HG03432 (cell line): ENCODE measurements around the gene ELOVL5.
"Not testable (repeated sequence)": the region's sequence is repeated elsewhere in the genome, so short reads cannot be mapped to it uniquely, and the experiment has no call there.

Source experiments
- ATAC-seq: cut with Tn5 transposase; IDR thresholded peaks from one replicate; pipeline ENCODE4 v1.9.1; 2021; ENCODE audit warnings: mild to moderate bottlenecking, moderate library complexity; ENCODE audit not compliant: unreplicated experiment

Gene ELOVL5

DNA sequence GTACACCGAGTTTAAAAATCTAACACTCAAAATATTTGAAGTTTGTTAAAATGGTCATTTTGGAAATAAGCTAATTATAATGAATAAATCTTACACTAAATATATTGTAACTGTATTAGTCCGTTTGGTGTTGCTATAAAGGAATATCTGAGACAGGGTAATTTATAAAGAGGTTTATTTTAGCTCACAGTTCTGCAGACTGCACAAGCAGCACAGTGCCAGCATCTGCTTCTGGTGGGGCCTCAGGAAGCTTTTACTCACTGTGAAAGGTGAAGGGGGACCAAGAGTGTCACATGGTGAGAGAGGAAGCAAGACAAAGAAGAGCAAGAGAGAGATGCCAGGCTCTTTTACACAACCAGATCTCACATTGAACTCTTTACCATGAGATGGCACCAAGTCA lies 17.1 kb downstream of the ELOVL5 start:
- no peak for ATAC-seq

DNA sequence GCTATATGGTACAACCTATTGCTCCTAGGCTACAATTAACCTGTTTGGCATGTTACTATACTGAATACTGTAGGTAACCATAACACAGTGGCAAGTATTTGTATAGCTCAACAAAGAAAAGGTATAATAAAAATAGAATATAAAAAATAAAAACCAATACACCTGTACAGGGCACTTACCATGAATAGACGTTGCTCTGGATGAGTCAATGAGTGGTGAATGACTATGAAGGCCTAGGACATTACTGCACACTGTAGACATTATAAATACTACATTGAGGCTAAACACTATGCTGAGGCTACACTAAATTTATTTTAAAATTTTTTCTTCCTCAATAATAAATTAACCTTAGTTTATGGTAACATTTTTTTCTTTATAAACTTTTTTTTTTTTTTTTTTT lies 18.6 kb downstream of the ELOVL5 start:
- no peak for ATAC-seq

GRCh38 chr6:53328375-53328774 lies 20.4 kb downstream of the ELOVL5 start:
- ATAC-seq: no peak

- ATAC-seq: no peak
These were observed 21.7 kb downstream of the ELOVL5 start for GRCh38 chr6:53327017-53327395.

- ATAC-seq: no peak
These were observed 22.3 kb downstream of the ELOVL5 start for GRCh38 chr6:53326372-53327016.

DNA sequence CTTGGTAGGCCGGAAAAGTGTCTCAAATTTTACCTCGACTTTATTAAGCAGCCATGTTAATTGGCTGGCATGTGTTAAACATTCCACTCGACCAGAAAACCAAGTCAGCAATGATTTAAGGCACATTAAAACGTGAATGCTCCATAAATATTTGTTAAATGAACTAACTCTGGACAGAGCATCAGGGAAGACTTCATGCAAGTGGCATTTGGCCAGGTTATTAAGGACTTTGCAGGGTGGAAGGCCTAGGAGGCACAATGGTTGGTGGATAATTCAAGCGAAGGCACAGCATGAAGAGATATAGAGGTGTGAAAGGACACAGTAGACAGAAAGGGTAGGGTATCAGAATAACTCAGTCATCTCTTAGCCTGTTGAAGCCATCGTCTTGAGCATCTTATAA lies 23.0 kb downstream of the ELOVL5 start:
- no peak for ATAC-seq

DNA sequence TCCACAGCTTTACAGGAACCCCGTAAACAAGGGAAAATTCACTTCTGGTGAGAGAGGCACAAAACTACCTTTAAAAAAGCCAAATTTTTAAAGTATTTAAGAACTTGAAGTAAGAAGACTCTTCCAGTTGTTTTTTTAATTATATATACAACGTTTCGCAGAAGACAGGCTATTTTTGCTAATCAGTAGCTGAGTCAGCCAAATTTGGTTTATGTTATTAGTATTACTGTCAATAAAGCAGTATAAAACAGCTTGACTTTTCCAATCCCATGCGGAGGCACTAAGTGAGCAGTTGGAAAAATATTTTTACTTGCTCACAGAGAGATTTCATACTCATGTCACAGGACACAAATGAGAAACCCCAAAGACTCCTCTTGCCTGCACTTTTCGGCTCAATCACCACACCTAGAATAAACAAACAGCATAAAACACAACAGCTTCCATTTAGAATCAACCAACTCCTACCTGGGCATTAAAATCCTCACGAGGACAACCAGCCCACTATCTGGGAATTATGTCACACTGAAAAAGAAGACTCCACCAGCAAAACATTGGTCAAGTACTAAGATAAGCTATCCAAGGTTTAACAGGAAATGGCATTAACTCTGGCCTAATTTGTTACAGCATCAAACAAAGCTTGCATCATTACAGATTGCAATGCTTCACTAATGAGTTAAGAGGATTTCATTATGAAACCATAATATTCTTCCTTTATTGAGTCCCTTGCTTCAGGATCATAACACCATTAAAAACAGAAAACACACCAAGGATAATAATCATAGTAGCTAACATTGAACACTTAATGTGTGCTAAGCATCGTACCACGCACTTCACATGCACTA lies 26.3 kb downstream of the ELOVL5 start:
- ATAC-seq: no peak

GRCh38 chr6:53321701-53322100 lies 27.0 kb downstream of the ELOVL5 start:
- ATAC-seq: no peak

GRCh38 chr6:53320964-53321363 lies 27.8 kb downstream of the ELOVL5 start:
- ATAC-seq: no peak

GRCh38 chr6:53318429-53318828 lies 30.3 kb downstream of the ELOVL5 start:
- no peak for ATAC-seq

GRCh38 chr6:53317861-53318260 lies 30.9 kb downstream of the ELOVL5 start:
- ATAC-seq: no peak

DNA sequence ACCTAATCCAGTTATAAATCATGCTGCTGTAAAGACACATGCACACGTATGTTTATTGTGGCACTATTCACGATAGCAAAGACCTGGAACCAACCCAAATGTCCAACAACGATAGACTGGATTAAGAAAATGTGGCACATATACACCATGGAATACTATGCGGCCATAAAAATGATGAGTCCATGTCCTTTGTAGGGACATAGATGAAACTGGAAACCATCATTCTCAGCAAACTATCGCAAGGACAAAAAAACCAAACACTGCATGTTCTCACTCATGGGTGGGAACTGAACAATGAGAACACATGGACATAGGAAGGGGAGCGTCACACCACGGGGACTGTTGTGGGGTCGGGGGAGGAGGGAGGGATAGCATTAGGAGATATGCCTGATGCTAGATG lies 31.5 kb downstream of the ELOVL5 start:
- ATAC-seq: not testable (repeated sequence)

DNA sequence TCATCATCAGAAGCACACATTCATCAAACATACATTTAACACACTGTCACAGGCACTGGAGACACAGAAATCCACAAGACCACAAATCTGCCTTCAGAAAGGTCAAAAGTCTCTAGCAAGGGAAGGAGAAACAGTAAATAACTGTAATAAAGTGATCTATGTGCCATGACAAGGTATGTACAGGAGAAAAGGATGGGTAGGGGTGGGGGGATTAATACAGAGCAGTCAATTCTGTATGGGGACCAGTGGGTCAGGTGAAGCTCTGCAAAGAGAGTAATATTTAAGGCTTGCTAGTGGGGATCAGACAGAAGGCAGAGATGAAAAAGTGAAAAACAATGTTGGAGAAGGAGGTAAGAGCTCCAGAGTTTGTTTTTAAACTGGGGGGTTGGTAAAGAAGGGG lies 32.6 kb downstream of the ELOVL5 start:
- ATAC-seq: no peak

- ATAC-seq: no peak
These were observed 33.5 kb downstream of the ELOVL5 start for GRCh38 chr6:53315086-53315724.

- ATAC-seq: no peak
These were observed 34.9 kb downstream of the ELOVL5 start for GRCh38 chr6:53313784-53314400.

DNA sequence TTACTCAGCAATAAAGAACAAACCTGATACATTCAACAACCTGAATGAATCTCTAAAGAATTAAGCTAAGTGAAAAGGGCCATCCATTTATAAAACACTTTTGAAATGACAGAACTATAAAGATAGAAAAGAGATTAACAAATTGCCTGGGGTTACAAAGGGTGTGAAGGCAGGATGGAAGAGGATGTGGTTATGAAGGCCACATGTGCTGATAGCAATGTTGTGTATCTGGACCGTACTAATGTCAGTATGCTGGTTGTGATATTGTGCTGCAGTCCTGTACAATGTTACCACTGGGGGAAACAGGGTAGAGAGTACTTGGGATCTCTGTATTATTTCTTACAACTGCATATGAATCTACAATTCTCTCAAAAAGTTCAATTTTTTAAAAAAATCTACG lies 36.4 kb downstream of the ELOVL5 start:
- ATAC-seq: peak; percentile 56

DNA sequence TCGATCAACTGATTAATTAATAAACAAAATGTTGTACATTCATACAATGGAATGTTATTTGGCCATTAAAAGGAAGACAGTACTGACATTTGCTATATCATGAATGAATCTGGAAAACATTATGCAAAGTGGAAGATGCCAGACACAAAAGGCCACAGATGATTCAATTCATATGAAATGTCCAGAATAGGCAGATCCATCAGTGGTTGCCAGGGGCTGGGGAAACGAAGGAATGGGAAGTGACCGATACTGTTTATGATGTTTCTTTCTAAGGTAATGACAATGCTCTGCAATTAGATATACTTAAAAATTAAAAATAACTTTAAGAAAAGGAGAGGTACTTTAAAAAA lies 37.2 kb downstream of the ELOVL5 start:
- ATAC-seq: no peak

DNA sequence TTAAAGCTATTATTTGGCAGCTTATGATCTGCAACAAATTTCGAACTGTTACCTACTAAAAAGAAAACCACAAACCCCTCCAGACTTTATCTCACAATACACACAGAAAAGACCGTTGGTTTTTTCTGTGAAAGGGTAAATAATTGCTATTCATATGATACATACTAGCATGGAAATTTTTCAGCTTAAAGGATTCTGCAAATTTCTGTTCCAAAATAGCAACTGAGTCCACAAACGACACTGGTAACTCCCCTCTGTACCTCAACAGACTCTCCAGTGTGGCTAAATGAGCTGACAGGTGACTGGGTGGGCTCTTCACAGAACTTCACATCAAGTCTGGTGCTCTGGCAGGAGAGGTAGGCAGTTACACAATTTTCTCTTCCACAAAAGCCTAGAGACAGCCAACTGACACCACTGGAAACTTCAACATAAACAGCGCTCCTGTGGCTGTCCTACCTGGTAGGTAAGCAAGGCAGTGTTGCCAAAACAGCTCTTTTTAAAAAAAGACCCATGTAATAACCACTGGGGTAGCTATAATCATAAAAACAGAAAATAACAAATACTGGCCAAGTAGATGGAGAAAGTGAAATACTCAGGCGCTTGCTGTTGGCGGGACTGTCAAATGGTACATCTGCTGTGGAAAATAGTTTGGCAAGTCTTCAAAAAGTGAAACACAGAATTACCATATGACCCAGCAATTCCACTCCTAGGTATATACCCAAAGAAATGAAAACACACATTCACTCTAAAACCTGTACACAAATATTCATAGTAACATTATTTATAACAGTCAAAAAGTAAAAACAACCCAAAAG lies 37.8 kb downstream of the ELOVL5 start:
- ATAC-seq: no peak

DNA sequence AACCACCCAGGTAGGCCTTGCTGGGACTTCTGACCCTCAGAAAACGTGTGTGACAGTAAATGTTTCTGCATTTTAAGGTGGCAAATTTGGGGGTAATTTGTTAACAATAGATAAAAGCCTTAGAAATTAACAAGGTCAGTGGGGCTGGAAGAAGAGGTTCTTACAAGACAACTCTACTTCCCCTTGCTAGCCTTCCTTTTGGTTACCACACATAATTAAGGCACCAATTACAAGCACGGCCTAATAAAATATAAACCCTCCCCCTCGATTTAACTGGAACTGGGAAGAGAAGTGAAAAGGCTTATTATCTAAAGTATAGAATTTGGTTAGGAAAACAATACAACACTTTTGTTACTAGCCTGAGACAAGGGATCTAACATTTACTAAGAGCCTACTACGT lies 38.8 kb downstream of the ELOVL5 start:
- peak; percentile 4 for ATAC-seq

- ATAC-seq: peak; percentile 67
These were observed 39.5 kb downstream of the ELOVL5 start for GRCh38 chr6:53309059-53309900.
